DND-41 (cell line): ENCODE results near the gene TMEM14C.

Experiments used
- ATAC-seq: fragments of 200-7000 bp; cut with Tn5 transposase; 3 replicates; pipeline ENCODE4 v1.9.1; 2021; ENCODE audit warnings: low read depth; ENCODE audit not compliant: insufficient read depth
- DNase-seq: peaks from one replicate; pipeline ENCODE4 v3.0.0-alpha.2; 2020
- H2AFZ ChIP-seq: 2 replicates; pipeline ENCODE4 v1.6.0; 2012; ENCODE audit warnings: low read depth, low read length
- H3K27ac ChIP-seq: 2 replicates; pipeline ENCODE4 v1.5.1; 2012; ENCODE audit warnings: low read length, inconsistent platforms
- H3K27me3 ChIP-seq: fragments of 200-600 bp; sonication (generic); 2 replicates; pipeline ENCODE4 v1.6.0; 2012; ENCODE audit warnings: low read length, mild to moderate bottlenecking, inconsistent platforms; ENCODE audit not compliant: insufficient read depth, poor library complexity
- H3K36me3 ChIP-seq: 2 replicates; pipeline ENCODE4 v1.5.1; 2012; ENCODE audit warnings: low read length, inconsistent platforms; ENCODE audit not compliant: insufficient read depth
- H3K4me1 ChIP-seq: 2 replicates; pipeline ENCODE4 v1.5.1; 2012; ENCODE audit warnings: mild to moderate bottlenecking, low read length; ENCODE audit not compliant: insufficient read depth
- H3K4me2 ChIP-seq: 2 replicates; pipeline ENCODE4 v1.6.0; 2012; ENCODE audit warnings: mild to moderate bottlenecking, moderate library complexity, low read length, inconsistent platforms; ENCODE audit not compliant: insufficient read depth
- H3K4me3 ChIP-seq, 2 experiments: fragments of 200-600 bp in 1 of 2; shearing (Covaris generic) in 1 of 2; 2 replicates each; pipeline ENCODE4 v1.5.1; 2012 to 2016; ENCODE audit warnings: inconsistent platforms in 2 of 2, low read length in 2 of 2, mild to moderate bottlenecking in 2 of 2, low read depth in 1 of 2, moderate library complexity in 1 of 2
- H3K79me2 ChIP-seq: 2 replicates; pipeline ENCODE4 v1.6.0; 2012; ENCODE audit warnings: low read length, inconsistent platforms; ENCODE audit not compliant: insufficient read depth
- H3K9ac ChIP-seq: 2 replicates; pipeline ENCODE4 v1.6.0; 2012; ENCODE audit warnings: low read depth, mild to moderate bottlenecking, inconsistent platforms, low read length, moderate library complexity
- H3K9me3 ChIP-seq: 2 replicates; pipeline ENCODE4 v1.5.1; 2012; ENCODE audit warnings: low read length, moderate library complexity, mild to moderate bottlenecking, inconsistent platforms; ENCODE audit not compliant: insufficient read depth, severe bottlenecking
- H4K20me1 ChIP-seq: 2 replicates; pipeline ENCODE4 v1.6.0; 2012; ENCODE audit warnings: low read length; ENCODE audit not compliant: insufficient read depth
- CTCF ChIP-seq: IDR thresholded peaks from 2 replicates; pipeline ENCODE4 v1.5.1; 2012; ENCODE audit warnings: borderline replicate concordance, low read length, moderate library complexity, mild to moderate bottlenecking; ENCODE audit not compliant: poor library complexity, severe bottlenecking; ENCODE audit errors: extremely low read depth
- EZH2 ChIP-seq: IDR thresholded peaks from 3 replicates; pipeline ENCODE4 v1.6.1; 2012; ENCODE audit warnings: borderline replicate concordance, low read depth, mild to moderate bottlenecking, moderate library complexity, low read length, inconsistent platforms; ENCODE audit not compliant: severe bottlenecking

Gene TMEM14C

GRCh38 chr6:10778230-10778629 is 55.4 kb downstream of the TMEM14C start:
- no peak for TF ChIP-seq EZH2
- no peak for TF ChIP-seq CTCF
- Histone ChIP-seq H3K9me3 (no peaks in the 10 kb centered on the region), H3K4me3 (no peak overlapping the region), H2AFZ (no peak overlapping the region), H3K4me2 (no peak overlapping the region), H4K20me1 (no peaks in the 10 kb centered on the region), H3K79me2 (no peaks in the 10 kb centered on the region), H3K4me1 (no peaks in the 10 kb centered on the region), H3K27ac (no peak overlapping the region), H3K9ac (no peak overlapping the region), H3K27me3 (no peaks in the 10 kb centered on the region), H3K36me3 (peaks cover 8% of the 10 kb centered on the region; the same call in 1 of the 2 replicates)
- no peak for DNase-seq
- ATAC-seq = no peak

GRCh38 chr6:10779076-10779475 is 56.2 kb downstream of the TMEM14C start:
- Histone ChIP-seq H3K4me1 (no peaks in the 10 kb centered on the region), H3K27me3 (no peaks in the 10 kb centered on the region), H4K20me1 (no peaks in the 10 kb centered on the region), H3K79me2 (no peaks in the 10 kb centered on the region), H3K9ac (no peak overlapping the region), H3K9me3 (no peaks in the 10 kb centered on the region), H3K36me3 (peaks cover 8% of the 10 kb centered on the region; the same call in 1 of the 2 replicates), H3K4me3 (no peak overlapping the region), H3K27ac (no peak overlapping the region), H2AFZ (no peak overlapping the region), H3K4me2 (no peak overlapping the region)
- DNase-seq (no peak), ATAC-seq (no peak)
- no peak for TF ChIP-seq EZH2
- TF ChIP-seq CTCF = no peak
